ENCODE results near the gene ENAH.

ENAH gene

GRCh38 chr1:225603538-225604354 lies 49.2 kb downstream of the ENAH start:
- DNase-seq (ENCODE audit: low spot score): no peak

- no peak for DNase-seq (ENCODE audit: low spot score)
Observed at GRCh38 chr1:225602590-225603206, 50.2 kb downstream of the ENAH start.

GRCh38 chr1:225601902-225602589 lies 50.9 kb downstream of the ENAH start:
- no peak for DNase-seq (ENCODE audit: low spot score)

- DNase-seq (ENCODE audit: low spot score): no peak
Observed at GRCh38 chr1:225598847-225599246, 54.1 kb downstream of the ENAH start.

GRCh38 chr1:225597926-225598575 lies 54.9 kb downstream of the ENAH start:
- no peak for DNase-seq (ENCODE audit: low spot score)

GRCh38 chr1:225596736-225597135 lies 56.2 kb downstream of the ENAH start:
- DNase-seq (ENCODE audit: low spot score): no peak

- DNase-seq (ENCODE audit: low spot score): peak; percentile 50
Observed at GRCh38 chr1:225595974-225596551, 56.9 kb downstream of the ENAH start.

GRCh38 chr1:225595452-225595851 lies 57.5 kb downstream of the ENAH start:
- no peak for DNase-seq (ENCODE audit: low spot score)

GRCh38 chr1:225593414-225593813 lies 59.5 kb downstream of the ENAH start:
- DNase-seq (ENCODE audit: low spot score): no peak

GRCh38 chr1:225592362-225593025 lies 60.4 kb downstream of the ENAH start:
- DNase-seq (ENCODE audit: low spot score): no peak

- DNase-seq (ENCODE audit: low spot score): no peak
Observed at GRCh38 chr1:225587310-225587709, 65.6 kb downstream of the ENAH start.

- no peak for DNase-seq (ENCODE audit: low spot score)
Observed at GRCh38 chr1:225581186-225581585, 71.7 kb downstream of the ENAH start.

GRCh38 chr1:225580238-225581099 lies 72.5 kb downstream of the ENAH start:
- peak; percentile 82 for DNase-seq (ENCODE audit: low spot score)

- DNase-seq (ENCODE audit: low spot score): no peak
Observed at GRCh38 chr1:225578251-225578977, 74.5 kb downstream of the ENAH start.

GRCh38 chr1:225577241-225577640 lies 75.7 kb downstream of the ENAH start:
- no peak for DNase-seq (ENCODE audit: low spot score)

GRCh38 chr1:225573216-225573615 lies 79.7 kb downstream of the ENAH start:
- DNase-seq (ENCODE audit: low spot score): no peak

- DNase-seq (ENCODE audit: low spot score): no peak
Observed at GRCh38 chr1:225572422-225572821, 80.5 kb downstream of the ENAH start.

GRCh38 chr1:225567789-225568188 lies 85.1 kb downstream of the ENAH start:
- DNase-seq (ENCODE audit: low spot score): peak; percentile 63

GRCh38 chr1:225565847-225566246 lies 87.1 kb downstream of the ENAH start:
- peak; percentile 67 for DNase-seq (ENCODE audit: low spot score)

- DNase-seq (ENCODE audit: low spot score): no peak
Observed at GRCh38 chr1:225561675-225562074, 91.2 kb downstream of the ENAH start.
